PFSK-1 (cell line): ENCODE data around the gene ASCC1.
A peak's percentile ranks its signal among the peaks of the same experiment; 100 is the strongest.

Experiments
- POLR2AphosphoS5 ChIP-seq: IDR thresholded peaks from 2 replicates; pipeline ENCODE4 v1.6.1; 2012; ENCODE audit warnings: low read depth, mild to moderate bottlenecking, control low read depth, low read length, moderate library complexity
- SIN3A ChIP-seq: IDR thresholded peaks from 2 replicates; pipeline ENCODE4 v1.6.1; 2012; ENCODE audit warnings: mild to moderate bottlenecking, low read length, moderate library complexity, borderline replicate concordance; ENCODE audit not compliant: insufficient read depth

- 0 out of 2 replicates have a peak, but pooled peaks have one; percentile 39 for TF ChIP-seq POLR2AphosphoS5
- TF ChIP-seq SIN3A = no peak
These were observed 38.9 kb upstream of the ASCC1 start for GRCh38 chr10:72254813-72255568.
